HG02885 (cell line): Measurements from ENCODE around the gene ADGRG1.
"Not testable (repeated sequence)": the region's sequence is repeated elsewhere in the genome, so short reads cannot be mapped to it uniquely, and the experiment has no call there.

Source experiments
- ATAC-seq: cut with Tn5 transposase; IDR thresholded peaks from one replicate; pipeline ENCODE4 v1.9.1; 2021; ENCODE audit warnings: mild to moderate bottlenecking; ENCODE audit not compliant: unreplicated experiment, poor library complexity

The ADGRG1 gene

DNA sequence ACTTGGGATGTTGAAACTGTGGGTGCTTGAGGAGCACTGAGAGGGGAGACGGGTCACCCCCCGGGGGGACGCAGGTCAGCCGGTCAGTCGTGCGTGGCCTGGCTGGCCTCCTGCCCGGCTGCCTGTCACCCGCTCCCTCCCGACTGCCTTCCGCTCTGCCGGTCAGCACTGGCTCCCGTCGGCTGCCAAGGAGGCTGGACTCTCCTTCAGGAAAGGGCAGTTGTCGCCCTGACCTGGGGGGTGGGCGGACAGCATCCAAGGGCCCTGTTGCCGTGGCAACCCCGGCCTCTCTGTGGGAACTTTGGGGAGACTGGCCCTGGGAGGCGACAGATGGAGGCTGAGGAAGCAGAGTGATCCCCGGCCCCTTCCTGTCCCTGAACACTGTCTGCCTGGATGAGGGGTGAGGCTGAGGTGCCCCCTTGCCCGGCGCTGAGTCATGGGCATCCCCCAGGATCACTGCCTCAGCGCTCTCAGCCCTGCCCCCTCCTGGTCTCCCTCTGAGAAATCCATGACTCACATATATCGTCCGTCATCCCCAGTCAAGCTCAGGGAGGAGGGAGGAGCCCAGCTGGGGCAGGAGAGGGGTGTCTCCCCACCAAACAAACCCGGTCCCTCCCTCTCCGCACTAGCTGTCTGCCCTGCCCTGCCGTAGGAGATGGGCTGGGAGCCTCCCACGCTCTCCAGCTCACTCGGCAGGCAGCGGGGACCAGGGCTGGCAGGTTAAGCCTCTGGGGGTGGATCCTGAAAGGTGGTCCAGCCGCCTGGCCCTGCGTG lies at the start of gene ADGRG1:
Gene ADGRG1 (plus strand): TSS at position 623 of the 774 bp plus-strand sequence. CDS start 21,658 bp downstream, outside the sequence.
- ATAC-seq, result peak; percentile 44

DNA sequence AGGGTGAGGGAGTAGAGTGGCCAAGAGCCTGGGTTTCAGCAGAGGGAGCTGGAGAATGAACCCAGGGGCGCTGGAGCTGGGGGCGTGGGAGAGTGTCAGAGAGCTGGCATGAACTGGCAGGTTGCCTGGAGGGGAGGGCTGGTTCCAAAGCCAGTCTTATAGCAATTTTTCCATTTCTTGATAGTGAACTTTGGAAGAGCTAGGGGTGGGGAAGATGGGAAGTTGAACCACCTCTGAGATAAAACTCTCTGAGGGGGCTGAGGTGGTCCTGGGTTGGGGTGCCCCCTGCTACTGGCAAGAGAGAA lies 49.1 kb upstream of the ADGRG1 start:
- ATAC-seq, result no peak

DNA sequence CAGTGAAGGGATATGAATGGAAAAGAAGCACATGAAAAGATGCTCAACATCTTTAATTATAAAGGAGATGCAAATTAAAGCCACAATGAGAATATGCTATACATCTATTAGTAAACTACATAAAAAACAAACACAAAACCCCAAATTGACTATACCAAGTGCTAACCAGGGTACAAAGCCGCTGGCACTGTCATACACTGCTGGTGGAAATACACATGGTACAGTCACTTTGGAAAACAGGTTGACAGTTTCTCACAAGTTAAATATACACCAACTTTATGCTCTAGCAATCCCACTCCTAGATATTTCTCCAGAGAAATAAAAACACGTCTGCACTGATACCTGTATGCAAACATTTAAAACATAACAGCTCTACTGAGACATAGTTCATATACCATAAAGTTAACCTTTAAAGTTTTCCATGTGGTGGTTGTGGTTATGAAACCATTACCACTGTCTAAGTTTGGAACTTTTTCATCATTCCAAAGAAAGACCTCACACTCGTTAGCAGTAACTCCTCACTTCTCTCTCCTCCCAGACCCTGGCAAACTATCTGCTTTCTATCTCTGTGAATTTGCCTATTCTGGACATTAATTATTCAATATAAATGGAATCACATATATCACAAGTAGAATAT lies 43.3 kb upstream of the ADGRG1 start:
- ATAC-seq, result no peak

DNA sequence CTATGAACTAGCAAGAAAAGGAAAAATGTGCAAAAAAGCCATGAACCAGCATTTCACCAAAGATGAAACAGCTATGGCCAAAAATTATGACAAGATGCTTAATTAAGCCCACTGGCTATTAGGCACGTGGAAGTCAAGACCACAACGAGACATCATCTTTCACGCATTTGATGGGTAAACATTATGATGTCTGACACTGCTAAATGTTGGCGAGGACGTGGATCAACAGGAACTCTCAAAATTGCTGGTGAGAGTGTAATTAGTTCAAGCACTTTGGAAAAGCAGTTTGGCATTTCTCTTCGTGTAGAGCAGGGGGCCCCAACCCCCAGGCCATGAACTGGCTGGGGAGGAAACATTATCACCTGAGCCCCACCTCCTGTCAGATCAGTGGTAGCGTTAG lies 39.6 kb upstream of the ADGRG1 start:
- no peak for ATAC-seq

DNA sequence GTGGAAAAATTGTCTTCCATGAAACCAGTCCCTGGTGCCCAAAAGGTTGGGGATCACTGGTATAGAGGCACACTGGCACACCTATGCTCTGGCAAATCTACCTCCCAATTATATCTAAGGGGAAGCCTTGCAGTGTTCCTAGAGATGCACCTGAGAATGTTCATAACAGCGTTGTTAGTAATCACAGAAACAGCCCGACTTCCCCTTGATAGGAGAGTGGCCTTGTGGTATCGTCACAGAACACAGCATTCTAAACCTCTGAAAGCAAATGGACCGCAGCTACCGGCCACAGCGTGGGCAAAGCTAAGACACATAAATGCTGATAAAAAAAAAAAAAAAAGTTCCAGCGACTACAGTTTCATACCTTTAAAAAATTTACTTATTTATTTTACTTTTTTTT lies 39.1 kb upstream of the ADGRG1 start:
- ATAC-seq, result no peak

DNA sequence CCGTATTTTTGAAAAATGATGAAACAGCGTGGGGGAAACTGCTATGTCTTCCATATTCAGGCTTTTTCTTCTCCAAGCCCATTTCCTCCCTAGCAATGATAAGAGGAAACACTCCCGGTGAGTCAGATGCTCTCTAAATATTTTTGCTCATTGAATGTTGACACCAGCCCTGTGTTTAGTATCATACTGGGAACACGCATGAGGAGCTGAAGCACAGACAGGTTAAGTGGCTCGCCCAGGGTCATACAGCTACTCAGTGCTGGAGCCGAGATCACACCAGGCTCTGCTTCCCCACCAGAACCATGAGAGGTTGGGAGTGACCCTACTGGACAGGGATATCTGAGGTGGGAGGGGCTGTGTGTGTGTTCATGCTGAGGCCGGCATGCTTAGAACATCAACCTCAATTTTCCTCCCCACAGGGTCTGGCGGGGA lies 37.8 kb upstream of the ADGRG1 start:
- ATAC-seq, result no peak

DNA sequence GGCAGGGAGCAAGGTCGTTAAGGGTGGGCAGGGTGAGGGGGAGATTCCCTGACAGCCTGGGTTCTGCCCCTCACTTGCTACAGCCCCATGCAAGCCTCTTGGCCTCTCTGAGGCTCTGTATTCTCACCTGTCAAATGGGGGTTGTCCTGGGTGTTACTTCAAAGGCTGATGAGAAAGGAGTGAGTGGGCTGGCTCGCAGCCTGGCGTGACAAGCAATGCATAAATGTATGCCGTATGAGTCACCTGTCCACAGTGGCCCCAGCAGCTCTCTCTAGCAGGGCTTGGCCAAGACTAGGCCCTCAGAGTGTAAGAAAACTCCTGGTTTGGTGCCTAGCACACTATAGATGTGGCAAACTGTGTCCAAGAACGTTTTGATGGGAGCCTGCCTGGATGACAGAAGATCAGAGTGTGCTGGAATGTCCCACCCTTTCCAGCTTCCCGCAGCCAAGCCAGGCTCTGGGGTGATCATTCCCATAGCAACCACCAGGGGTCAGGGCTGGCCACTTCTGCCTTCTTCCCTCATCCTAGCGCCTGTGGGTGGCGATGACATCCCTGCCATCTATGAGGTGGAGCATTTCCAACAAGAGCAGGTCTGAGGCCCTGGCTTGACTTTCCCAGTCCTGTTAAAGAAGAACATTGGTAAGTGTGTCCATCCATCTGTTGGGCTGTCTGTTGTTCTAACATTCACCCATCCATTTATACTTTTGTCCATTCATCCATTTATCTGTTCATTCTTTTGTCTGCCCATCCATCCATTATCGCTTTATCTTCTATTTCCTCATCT lies 37.2 kb upstream of the ADGRG1 start:
- ATAC-seq, result peak; percentile 88

DNA sequence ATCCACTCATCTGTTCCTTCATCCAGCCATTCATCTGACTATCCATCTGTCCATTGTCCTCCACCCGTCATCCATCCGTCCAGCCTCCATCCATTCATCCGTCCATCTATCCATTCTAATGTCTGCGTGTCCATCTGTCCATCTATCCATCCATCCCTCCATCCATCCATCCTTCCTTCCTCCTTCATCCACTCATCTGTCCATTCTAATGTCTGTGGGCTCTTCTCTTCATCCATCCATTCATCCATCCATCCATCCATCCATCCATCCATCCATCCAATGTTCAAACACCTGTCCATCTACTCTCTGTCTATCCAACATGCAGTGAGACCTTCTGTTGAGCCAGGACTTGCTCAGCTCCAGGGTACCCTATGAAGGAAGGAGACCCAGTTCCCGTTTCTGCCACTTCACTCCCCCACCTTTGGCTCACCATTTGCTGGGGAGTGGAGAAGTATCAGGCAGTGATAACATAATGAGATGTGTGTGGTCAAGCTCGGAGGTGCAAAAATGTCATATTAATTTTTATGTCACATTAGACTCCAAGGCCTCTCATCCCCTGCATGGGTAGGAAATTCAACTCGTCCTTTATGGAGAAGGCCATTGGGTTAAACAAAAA lies 36.5 kb upstream of the ADGRG1 start:
- ATAC-seq, result no peak

DNA sequence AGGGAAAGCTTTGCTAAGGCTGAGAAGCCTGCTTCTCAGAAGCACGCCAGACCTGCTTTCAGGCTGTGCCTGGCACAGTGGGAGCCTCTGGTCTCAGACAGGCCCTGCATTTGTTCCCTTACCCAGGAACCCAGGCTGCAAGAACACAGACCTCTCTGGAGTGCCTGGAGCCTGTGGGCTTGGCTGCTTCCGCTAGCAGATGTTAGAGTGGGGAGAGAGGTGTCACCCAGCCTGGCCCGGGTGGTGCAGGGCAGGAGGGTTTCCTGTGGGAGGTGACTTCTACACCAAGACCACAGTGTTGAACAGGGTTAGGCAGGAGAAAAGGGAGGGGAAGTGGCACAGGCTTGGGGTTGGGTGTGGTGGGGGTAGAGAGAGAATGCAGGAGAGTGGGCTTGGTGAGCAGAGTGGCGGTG lies 35.8 kb upstream of the ADGRG1 start:
- ATAC-seq, result no peak

DNA sequence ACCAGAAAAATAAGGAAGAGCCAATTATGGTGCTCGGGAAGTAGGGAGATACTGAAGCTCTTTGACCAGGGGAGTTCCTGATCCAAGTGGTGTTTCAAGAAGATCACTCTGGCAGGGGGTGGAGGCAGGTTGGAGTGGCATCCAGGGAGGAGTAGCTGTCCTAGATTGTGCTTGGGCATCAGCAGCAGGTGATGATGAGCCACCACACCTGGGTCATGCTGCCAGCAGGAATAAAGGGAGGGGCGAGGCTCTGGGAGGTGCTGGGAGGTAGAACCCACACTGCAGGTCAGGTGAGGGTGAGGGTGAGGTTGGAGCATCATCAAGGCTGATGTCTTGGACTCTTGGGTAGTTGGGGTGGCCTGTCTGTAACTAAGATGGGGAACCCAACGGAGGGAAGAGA lies 35.4 kb upstream of the ADGRG1 start:
- ATAC-seq, result no peak

DNA sequence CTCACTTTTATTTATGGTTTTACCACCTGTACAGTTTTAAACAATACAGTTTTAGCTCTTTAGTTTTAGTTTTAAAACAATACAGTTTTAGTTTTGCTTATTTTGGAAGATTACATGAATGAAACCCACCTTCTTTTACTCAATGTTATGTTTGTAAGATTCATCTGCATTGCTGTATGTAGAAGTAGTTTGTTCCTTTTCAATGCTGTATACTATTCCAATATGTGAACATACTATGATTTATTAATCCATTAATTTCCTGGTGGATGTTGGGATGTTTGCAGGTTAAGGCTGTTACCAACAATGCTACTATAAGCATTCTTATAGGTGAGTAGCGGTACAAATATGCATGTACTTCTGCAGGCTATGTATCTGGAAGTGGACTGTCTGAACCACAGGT lies 34.4 kb upstream of the ADGRG1 start:
- no peak for ATAC-seq

DNA sequence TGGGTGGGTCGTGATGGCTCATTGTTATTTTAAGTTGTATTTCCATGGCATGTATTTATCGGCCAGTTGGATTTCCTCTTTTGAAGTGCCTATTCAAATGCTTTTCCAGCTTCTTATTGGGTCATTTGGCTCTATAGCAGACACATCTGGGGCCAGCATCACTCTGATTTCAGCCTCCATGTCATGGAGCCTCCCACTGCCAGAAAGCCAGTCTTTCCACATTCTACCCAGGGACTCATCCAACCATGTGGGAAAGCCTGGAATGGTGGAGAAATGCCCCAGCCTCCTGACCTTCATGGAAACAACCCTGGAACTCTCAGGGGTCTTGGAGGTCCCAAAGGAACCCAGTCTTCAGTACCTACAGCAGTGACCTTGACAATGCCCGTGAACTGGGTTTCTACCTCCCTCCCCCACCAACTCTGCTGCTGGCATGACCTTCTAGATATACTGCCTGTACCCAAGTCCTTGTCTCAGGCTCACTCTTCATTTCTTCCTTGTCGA lies 33.8 kb upstream of the ADGRG1 start:
- ATAC-seq, result no peak

DNA sequence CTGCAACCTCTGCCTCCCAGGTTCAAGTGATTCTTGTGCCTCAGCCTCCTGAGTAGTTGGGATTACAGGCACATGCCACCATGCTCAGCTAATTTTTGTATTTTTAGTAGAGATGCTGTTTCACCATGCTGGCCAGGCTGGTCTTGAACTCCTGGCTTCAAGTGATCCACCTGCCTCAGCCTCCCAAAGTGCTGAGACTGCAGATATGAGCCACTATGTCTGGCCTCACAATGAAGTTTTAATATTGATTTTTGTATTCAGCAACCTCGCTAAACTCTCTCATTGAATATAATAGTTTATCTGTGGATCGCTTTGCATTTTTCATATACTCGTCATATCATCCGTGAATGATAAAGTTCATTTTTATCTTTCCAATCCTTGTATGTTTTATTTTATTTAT lies 32.2 kb upstream of the ADGRG1 start:
- not testable (repeated sequence) for ATAC-seq

DNA sequence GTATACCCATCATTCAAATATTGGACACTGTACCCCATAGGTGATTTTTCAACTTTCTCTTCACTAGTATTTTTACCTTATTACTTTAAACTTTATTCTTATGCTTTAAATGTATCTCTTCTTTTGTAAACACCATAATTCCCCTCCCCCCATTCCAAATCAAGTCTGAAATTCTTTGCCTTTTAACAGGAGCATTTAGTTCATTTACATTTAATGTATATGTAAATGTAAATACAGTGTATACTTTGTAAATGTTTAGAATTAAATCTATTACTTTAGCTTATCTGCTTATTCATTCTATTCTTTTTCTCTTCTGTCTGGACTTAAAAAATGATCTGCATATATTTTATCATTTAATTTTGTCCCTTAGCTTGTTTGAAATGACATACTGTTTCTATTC lies 30.0 kb upstream of the ADGRG1 start:
- no peak for ATAC-seq

DNA sequence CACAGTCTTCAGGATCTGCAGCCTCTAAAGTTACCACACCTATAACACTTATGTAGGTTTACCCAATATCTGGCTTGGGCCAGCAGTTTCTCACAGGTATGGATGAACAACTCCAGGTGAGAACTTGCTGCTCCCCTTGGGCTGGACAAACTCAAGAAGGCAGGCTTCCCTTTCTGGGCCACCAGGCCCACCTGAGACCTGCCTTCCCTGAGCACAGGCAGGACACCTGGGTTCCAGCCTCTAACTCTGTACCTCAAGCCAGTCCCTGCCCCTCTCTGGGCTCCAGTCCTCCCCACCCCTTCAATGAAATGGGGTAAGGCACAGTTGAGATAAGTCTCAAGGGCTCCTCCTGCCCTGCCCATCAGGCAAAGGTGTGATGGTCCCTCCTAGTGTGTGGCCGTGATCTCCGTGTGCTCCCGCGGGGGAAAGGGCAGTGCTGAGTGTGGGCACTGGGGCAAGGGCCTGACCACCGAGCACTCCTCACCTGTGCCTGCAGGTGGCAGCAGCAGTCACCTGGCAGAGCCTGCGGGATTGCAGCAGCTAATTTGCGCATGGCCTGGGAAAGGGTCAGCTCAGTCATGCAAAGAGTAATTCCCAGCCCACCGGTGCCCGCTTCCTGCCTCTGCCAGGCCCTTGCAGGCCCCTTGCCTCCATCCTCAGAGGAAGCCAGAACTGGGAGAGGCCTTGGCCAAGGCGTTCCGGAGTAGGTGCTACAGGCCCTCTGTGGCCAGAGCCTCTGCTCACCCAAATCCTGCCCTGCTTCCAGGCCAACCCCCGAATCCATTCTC lies 28.2 kb upstream of the ADGRG1 start:
- peak; percentile 42 for ATAC-seq

DNA sequence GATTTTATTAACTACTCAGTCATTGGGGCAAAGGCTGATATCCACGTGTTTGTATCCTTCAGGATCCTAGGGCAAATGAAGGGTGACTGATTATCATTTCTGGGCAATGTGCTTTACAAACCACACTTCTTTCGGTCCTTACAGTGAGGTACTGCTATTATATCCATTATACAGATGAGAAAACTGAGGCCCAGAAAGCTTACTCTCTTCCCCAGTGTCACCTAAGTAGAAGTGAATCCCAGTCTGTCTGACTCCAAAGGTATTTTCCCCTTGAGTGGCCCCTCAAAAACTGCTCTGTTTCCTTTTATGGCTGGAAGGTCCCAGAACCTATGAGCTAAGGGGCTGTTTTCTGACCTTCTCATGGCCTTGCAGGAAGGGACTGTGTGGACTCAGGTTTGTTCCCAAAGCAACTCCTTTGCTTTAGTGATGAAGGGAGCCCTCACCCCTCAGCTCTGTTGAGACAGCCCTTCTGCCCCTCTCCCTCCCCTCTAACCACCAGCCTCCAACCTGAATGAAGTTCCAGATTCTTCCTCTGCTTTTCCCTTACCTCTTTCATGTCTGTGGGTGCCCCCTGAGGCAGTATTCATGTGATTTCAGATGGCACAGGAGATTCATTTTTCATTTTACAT lies 27.4 kb upstream of the ADGRG1 start:
- no peak for ATAC-seq

DNA sequence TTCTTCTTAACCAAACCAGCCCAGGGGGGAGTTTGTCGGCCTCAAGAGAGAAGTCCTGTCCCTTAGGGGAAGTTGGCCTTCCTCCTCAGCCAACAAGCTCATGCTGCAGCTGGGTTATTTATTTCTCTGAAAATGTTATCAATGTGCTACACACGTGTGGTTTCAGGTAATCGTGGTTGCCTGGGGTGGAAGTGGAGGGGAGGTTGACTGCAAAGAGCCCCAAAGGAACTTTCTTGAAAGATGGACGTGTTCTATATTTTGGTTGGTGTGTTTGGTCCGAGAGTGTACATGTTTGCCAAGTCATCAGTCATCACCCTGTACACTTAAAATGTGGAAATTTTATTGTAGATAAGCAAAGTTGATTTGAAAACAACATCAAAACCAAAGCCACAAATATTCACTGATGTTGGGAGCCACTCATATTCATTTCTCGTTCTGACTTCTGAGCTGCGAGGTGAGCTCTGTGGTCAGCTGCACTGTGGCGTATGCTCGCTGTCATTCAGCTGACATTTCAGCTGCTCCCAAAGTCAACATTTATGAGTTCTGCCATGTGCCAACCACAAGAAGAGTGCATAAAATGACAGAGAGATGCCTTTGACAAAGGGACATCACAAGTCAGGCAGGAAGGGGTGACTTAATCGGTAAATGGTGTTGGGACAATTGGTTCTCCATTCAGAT lies 26.5 kb upstream of the ADGRG1 start:
- ATAC-seq, result peak; percentile 86

DNA sequence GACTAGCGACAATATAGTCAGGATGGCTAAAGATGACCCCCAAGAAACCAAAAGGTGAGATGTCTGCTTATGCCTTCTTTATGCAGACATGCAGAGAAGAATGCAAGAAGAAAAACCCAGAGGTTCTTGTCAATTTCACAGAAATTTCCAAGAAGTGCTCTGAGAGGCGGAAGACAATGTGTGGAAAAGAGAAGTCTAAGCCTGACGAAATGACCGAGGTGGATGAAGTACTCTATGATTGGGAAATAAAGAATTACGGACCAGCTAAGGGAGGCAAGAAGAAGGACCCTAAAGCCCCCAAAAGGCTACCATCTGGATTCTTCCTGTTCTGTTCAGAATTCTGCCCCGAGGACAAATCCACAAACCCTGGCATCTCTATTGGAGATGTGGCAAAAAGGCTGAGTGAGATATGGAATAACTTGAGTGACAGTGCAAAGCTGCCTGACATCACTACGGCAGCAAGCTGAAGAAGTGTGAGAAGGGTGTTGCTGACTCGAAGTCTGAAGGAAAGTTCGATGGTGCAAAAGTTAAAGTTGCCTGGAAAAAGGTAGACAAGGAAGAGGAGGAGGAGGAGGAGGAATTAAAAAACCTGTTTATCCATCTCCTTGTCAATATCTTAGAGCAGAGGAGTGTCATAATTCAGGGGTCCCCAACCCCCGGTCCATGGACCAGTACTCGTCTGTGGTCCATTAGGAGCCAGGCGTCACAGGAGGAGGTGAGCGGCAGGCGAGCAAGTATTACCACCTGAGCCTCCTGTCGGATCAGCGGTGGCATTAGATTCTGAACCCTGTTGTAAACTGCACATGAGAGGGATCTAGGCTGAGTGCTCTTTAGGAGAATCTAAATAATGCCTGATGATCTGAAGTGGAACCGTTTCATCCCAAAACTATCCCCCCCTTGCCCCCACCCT lies 25.1 kb upstream of the ADGRG1 start:
- no peak for ATAC-seq
